SK-N-SH (cell line): ENCODE data around the gene TRMT10B. TPM values are rescaled to one million over a fixed set of nuclear protein-coding genes. Genes with fewer than 3 reads are reported as not detected.

Experiments used
- CTCF ChIA-PET: fragments of 300-600, 350-600 bp; formaldehyde crosslinking; extraction: SDS; loops from one replicate; lab custom pipeline; 2021; lab: Yijun Ruan, JAX
- POLR2A ChIA-PET: fragments of 350-600 bp; sonication (Branson Sonifier 250); formaldehyde crosslinking; extraction: SDS; loops from one replicate; lab custom pipeline; 2020; ENCODE audit warnings: antibody characterized with exemption, inconsistent platforms; lab: Yijun Ruan, JAX
- DNase-seq: peaks from one replicate; pipeline ENCODE4 v3.0.0; 2012
- H2AFZ ChIP-seq: fragments of 200-600 bp; sonication (generic); 2 replicates; pipeline ENCODE4 v1.8.1; 2016; ENCODE audit warnings: antibody characterized with exemption, mild to moderate bottlenecking, low read depth
- H3F3A ChIP-seq: fragments of 200-600 bp; sonication (generic); replicated peaks from 2 replicates; pipeline ENCODE3; 2016; ENCODE audit warnings: antibody characterized with exemption, mild to moderate bottlenecking; ENCODE audit not compliant: insufficient read depth
- H3K27ac ChIP-seq, 2 experiments: fragments of 200-500 bp in 1 of 2; fragments of 200-600 bp in 1 of 2; sonication (Bioruptor generic) in 1 of 2; sonication (generic), shearing (Covaris generic) in 1 of 2; 2 replicates each; pipeline versions ENCODE4 v1.5.1 to v1.6.1; 2014 to 2016; ENCODE audit warnings: low read depth in 2 of 2, inconsistent platforms in 1 of 2, low read length in 1 of 2, mild to moderate bottlenecking in 1 of 2, mixed read lengths in 1 of 2
- H3K27me3 ChIP-seq: fragments of 200-600 bp; sonication (generic), shearing (Covaris generic); 2 replicates; pipeline ENCODE4 v1.6.1; 2016; ENCODE audit warnings: mixed run types; ENCODE audit not compliant: insufficient read depth
- H3K36me3 ChIP-seq, 2 experiments: fragments of 200-500 bp in 1 of 2; fragments of 200-600 bp in 1 of 2; sonication (Bioruptor generic) in 1 of 2; sonication (generic) in 1 of 2; replicated peaks in 1 of 2; 2 replicates each; pipeline versions ENCODE3 to v1.5.1; 2014 to 2016; ENCODE audit warnings: low read length in 1 of 2, mild to moderate bottlenecking in 1 of 2; ENCODE audit not compliant: insufficient read depth in 2 of 2, control insufficient read depth in 1 of 2
- H3K4me1 ChIP-seq, 2 experiments: fragments of 200-500 bp in 1 of 2; fragments of 200-600 bp in 1 of 2; sonication (Bioruptor generic) in 1 of 2; sonication (generic), shearing (Covaris generic) in 1 of 2; 2 replicates each; pipeline versions ENCODE4 v1.5.1 to v1.6.1; 2014 to 2016; ENCODE audit warnings: low read depth in 1 of 2, low read length in 1 of 2, mixed run types in 1 of 2; ENCODE audit not compliant: insufficient read depth in 2 of 2, control insufficient read depth in 1 of 2
- H3K4me2 ChIP-seq: fragments of 200-600 bp; sonication (generic), shearing (Covaris generic); 2 replicates; pipeline ENCODE4 v1.6.1; 2017; ENCODE audit warnings: mixed run types
- H3K4me3 ChIP-seq, 2 experiments: fragments of 200-500 bp in 1 of 2; fragments of 200-600 bp in 1 of 2; sonication (Bioruptor generic) in 1 of 2; sonication (generic), shearing (Covaris generic) in 1 of 2; 2 replicates each; pipeline versions ENCODE4 v1.5.1 to v1.8.1; 2014 to 2016; ENCODE audit warnings: low read depth in 2 of 2, inconsistent platforms in 1 of 2, low read length in 1 of 2, mild to moderate bottlenecking in 1 of 2, mixed read lengths in 1 of 2, moderate library complexity in 1 of 2
- H3K79me2 ChIP-seq: fragments of 200-600 bp; sonication (generic); 2 replicates; pipeline ENCODE4 v1.8.1; 2017; ENCODE audit warnings: mild to moderate bottlenecking; ENCODE audit not compliant: insufficient read depth
- H3K9ac ChIP-seq: fragments of 200-600 bp; sonication (generic); 2 replicates; pipeline ENCODE4 v1.6.1; 2017; ENCODE audit warnings: mixed run types
- H3K9me2 ChIP-seq: fragments of 200-600 bp; sonication (generic); 2 replicates; pipeline ENCODE4 v1.6.1; 2017; ENCODE audit warnings: mixed run types
- H3K9me3 ChIP-seq: fragments of 200-600 bp; sonication (generic); 2 replicates; pipeline ENCODE4 v1.6.1; 2017; ENCODE audit warnings: mixed run types, mild to moderate bottlenecking, moderate library complexity
- H4K20me1 ChIP-seq: fragments of 200-600 bp; sonication (generic); 2 replicates; pipeline ENCODE4 v1.6.1; 2017; ENCODE audit warnings: mild to moderate bottlenecking, mixed run types; ENCODE audit not compliant: insufficient read depth
- CHD2 ChIP-seq: fragments of 150-350 bp; IDR thresholded peaks from 2 replicates; pipeline ENCODE4 v1.6.1; 2018; ENCODE audit warnings: low read length; ENCODE audit not compliant: partially characterized antibody
- CTCF ChIP-seq: fragments of 200-600 bp; sonication (generic); IDR thresholded peaks from 2 replicates; pipeline ENCODE4 v1.6.1; 2017; ENCODE audit warnings: antibody characterized with exemption, mild to moderate bottlenecking, moderate library complexity
- ELF1 ChIP-seq: IDR thresholded peaks from 2 replicates; pipeline ENCODE4 v1.4.0; 2012
- FOSL2 ChIP-seq: IDR thresholded peaks from 2 replicates; pipeline ENCODE4 v1.4.0; 2012; ENCODE audit warnings: low read depth, mild to moderate bottlenecking, moderate library complexity, borderline replicate concordance
- FOXJ3 ChIP-seq: sonication (generic); formaldehyde crosslinking; IDR thresholded peaks from 2 replicates; pipeline ENCODE4 v1.5.1; 2020; ENCODE audit warnings: mild to moderate bottlenecking, missing genetic modification reagents
- FOXM1 ChIP-seq: IDR thresholded peaks from 2 replicates; pipeline ENCODE4 v1.4.0; 2012; ENCODE audit warnings: low read depth, mild to moderate bottlenecking
- MAX ChIP-seq: IDR thresholded peaks from 2 replicates; pipeline ENCODE4 v1.4.0; 2012; ENCODE audit warnings: low read depth
- MXI1 ChIP-seq: IDR thresholded peaks from 2 replicates; pipeline ENCODE4 v1.6.1; 2012; ENCODE audit warnings: mild to moderate bottlenecking, low read depth, low read length, improper control_type of control experiment
- NRF1 ChIP-seq: IDR thresholded peaks from 2 replicates; pipeline ENCODE4 v1.6.1; 2012; ENCODE audit warnings: low read depth, mild to moderate bottlenecking, low read length
- PBX3 ChIP-seq: IDR thresholded peaks from 2 replicates; pipeline ENCODE4; 2012
- RCOR1 ChIP-seq: fragments of 150-350 bp; IDR thresholded peaks from 2 replicates; pipeline ENCODE4 v1.6.1; 2017; ENCODE audit warnings: antibody characterized with exemption, low read length
- RXRA ChIP-seq: IDR thresholded peaks from 2 replicates; pipeline ENCODE4 v1.4.0; 2012; ENCODE audit warnings: low read depth, mild to moderate bottlenecking, borderline replicate concordance
- SMC3 ChIP-seq: IDR thresholded peaks from 2 replicates; pipeline ENCODE4 v1.6.1; 2012; ENCODE audit warnings: low read depth, low read length, improper control_type of control experiment
- TAF1 ChIP-seq: IDR thresholded peaks from 2 replicates; pipeline ENCODE4 v1.6.1; 2012; ENCODE audit warnings: low read depth, mild to moderate bottlenecking, low read length, moderate library complexity, borderline replicate concordance
- TCF12 ChIP-seq: IDR thresholded peaks from 2 replicates; pipeline ENCODE4 v1.4.0; 2012
- TEAD4 ChIP-seq: IDR thresholded peaks from 2 replicates; pipeline ENCODE4 v1.4.0; 2012; ENCODE audit warnings: mild to moderate bottlenecking, borderline replicate concordance; ENCODE audit not compliant: insufficient read depth
- USF2 ChIP-seq: fragments of 150-350 bp; IDR thresholded peaks from 2 replicates; pipeline ENCODE4 v1.6.1; 2017; ENCODE audit warnings: antibody characterized with exemption, low read length, low read depth, borderline replicate concordance
- YY1 ChIP-seq: IDR thresholded peaks from 2 replicates; pipeline ENCODE4 v1.4.0; 2012; ENCODE audit warnings: low read depth, mild to moderate bottlenecking
- WGBS: methylation state at CpG from one replicate; pipeline ENCODE4 v1.1.6; 2017; ENCODE audit warnings: low lambda C conversion rate; 5-methylcytosine and 5-hydroxymethylcytosine counted together
- polyA plus RNA-seq, 3 experiments: library from polyadenylated mRNA; depleted of rRNA; stranded (reverse); fragments of >200 nt; gene quantifications; 2 replicates each; pipeline ENCODE4 v1.2.3, GENCODE V29; 2012
- TF ChIP-seq, protein P1 (sequence below): IDR thresholded peaks from 2 replicates; pipeline ENCODE4 v1.4.0; 2012; ENCODE audit warnings: low read depth, borderline replicate concordance
- TF ChIP-seq, protein P2 (sequence below): IDR thresholded peaks from 2 replicates; pipeline ENCODE4 v1.4.0; 2012; ENCODE audit warnings: low read depth, borderline replicate concordance

Gene TRMT10B
- polyA plus RNA-seq, 1 of the 3 experiments (the other 2 are of a cell fraction): 7.3 TPM

- TF ChIP-seq PBX3 (no peak), TAF1 (no peak), FOXM1 (no peak)
- TF ChIP-seq, all 33 proteins: peak for 0
Observed at GRCh38 chr9:37705787-37706186, 47.8 kb upstream of the TRMT10B start (continued).

GRCh38 chr9:37706290-37706689 lies 47.3 kb upstream of the TRMT10B start:
- H3K9me3 ChIP-seq: no peaks in the 10 kb centered on the region
- no peaks in the 10 kb centered on the region for H3K79me2 ChIP-seq
- no peaks in the 10 kb centered on the region for H3K36me3 ChIP-seq
- H3K4me3 ChIP-seq: no peak overlapping the region
- CTCF ChIA-PET: interaction anchor here (1.0 to 1.3 kb wide), 2 partner anchors 10 kb away, joined by 3 to 4 read pairs; no protein-coding TSS in a partner anchor
- no peak overlapping the region for H3K4me2 ChIP-seq
- no peaks in the 10 kb centered on the region; the same call in 1 of the 2 replicates for H3K27me3 ChIP-seq
- no peak for DNase-seq
- H3F3A ChIP-seq: no peaks in the 10 kb centered on the region
- no peak overlapping the region for H2AFZ ChIP-seq
- no peak overlapping the region for H3K27ac ChIP-seq
- H3K9me2 ChIP-seq: no peaks in the 10 kb centered on the region
- TF ChIP-seq CHD2 (no peak), FOSL2 (no peak), SMC3 (no peak), FOXJ3 (CRISPR knock-in tag) (no peak), YY1 (no peak), NRF1 (no peak), TEAD4 (no peak), FOXM1 (no peak), USF2 (no peak), CTCF (no peak), RCOR1 (no peak), RXRA (no peak), ELF1 (no peak), MXI1 (no peak), MAX (no peak), TCF12 (no peak)
- TF ChIP-seq, protein P1, sequence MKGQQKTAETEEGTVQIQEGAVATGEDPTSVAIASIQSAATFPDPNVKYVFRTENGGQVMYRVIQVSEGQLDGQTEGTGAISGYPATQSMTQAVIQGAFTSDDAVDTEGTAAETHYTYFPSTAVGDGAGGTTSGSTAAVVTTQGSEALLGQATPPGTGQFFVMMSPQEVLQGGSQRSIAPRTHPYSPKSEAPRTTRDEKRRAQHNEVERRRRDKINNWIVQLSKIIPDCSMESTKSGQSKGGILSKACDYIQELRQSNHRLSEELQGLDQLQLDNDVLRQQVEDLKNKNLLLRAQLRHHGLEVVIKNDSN: no peak
- TF ChIP-seq, protein P2, sequence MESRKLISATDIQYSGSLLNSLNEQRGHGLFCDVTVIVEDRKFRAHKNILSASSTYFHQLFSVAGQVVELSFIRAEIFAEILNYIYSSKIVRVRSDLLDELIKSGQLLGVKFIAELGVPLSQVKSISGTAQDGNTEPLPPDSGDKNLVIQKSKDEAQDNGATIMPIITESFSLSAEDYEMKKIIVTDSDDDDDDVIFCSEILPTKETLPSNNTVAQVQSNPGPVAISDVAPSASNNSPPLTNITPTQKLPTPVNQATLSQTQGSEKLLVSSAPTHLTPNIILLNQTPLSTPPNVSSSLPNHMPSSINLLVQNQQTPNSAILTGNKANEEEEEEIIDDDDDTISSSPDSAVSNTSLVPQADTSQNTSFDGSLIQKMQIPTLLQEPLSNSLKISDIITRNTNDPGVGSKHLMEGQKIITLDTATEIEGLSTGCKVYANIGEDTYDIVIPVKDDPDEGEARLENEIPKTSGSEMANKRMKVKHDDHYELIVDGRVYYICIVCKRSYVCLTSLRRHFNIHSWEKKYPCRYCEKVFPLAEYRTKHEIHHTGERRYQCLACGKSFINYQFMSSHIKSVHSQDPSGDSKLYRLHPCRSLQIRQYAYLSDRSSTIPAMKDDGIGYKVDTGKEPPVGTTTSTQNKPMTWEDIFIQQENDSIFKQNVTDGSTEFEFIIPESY: no peak
- TF ChIP-seq, all 33 proteins: peak for 0
- Histone ChIP-seq H4K20me1 (no peaks in the 10 kb centered on the region), H3K9ac (no peak overlapping the region), H3K4me1 (no peaks in the 10 kb centered on the region)
- POLR2A ChIA-PET: no interaction called here
- 63% methylated on average over 3 of the region's 3 CpGs for WGBS
